ENCODE data around the gene SEBOX. TPM values are rescaled to one million over a fixed set of nuclear protein-coding genes. Genes with fewer than 3 reads are reported as not detected.

SEBOX gene
- total RNA-seq, 1 donor from 2014 or later = not detected

GRCh38 chr17:28318759-28319597 is 46.0 kb downstream of the SEBOX start, which contains the start of gene TMEM97:
Gene TMEM97 (plus strand): TSS chr17:28319200. CDS start chr17:28319240, 40 bp downstream.
- Mint-ChIP-seq H3K27ac (peak within 1 kb of the TSS; percentile 93), H3K36me3 (ENCODE audit: insufficient read depth) (peaks cover 3% of the 10 kb centered on the region), H3K4me1 (ENCODE audit: low read depth) (peaks cover 40% of the 10 kb centered on the region), H3K27me3 (peaks cover 18% of the 10 kb centered on the region), H3K9me3 (ENCODE audit: low read depth) (no peaks in the 10 kb centered on the region), H3K4me3 (ENCODE audit: low read depth) (peak within 1 kb of the TSS; percentile 79)
- DNase-seq (ENCODE audit: low spot score, unreplicated experiment) = peak; percentile 89
- TF ChIP-seq CTCF (IDR thresholded peaks at IDR 0.05; ENCODE audit: unreplicated experiment) = no peak

GRCh38 chr17:28317966-28318758 is 46.8 kb downstream of the SEBOX start:
- Mint-ChIP-seq H3K27me3 (peaks cover 18% of the 10 kb centered on the region), H3K4me1 (ENCODE audit: low read depth) (peaks cover 39% of the 10 kb centered on the region), H3K36me3 (ENCODE audit: insufficient read depth) (peaks cover 3% of the 10 kb centered on the region), H3K9me3 (ENCODE audit: low read depth) (no peaks in the 10 kb centered on the region), H3K27ac (peak overlapping the region; percentile 93), H3K4me3 (ENCODE audit: low read depth) (peak overlapping the region; percentile 79)
- TF ChIP-seq CTCF (IDR thresholded peaks at IDR 0.05; ENCODE audit: unreplicated experiment) = no peak
- DNase-seq (ENCODE audit: low spot score, unreplicated experiment) = peak; percentile 20

- TF ChIP-seq CTCF (IDR thresholded peaks at IDR 0.05; ENCODE audit: unreplicated experiment) = no peak
- H3K4me3 Mint-ChIP-seq (ENCODE audit: low read depth) = peak overlapping the region; percentile 79
- peaks cover 35% of the 10 kb centered on the region for H3K4me1 Mint-ChIP-seq (ENCODE audit: low read depth)
- no peaks in the 10 kb centered on the region for H3K9me3 Mint-ChIP-seq (ENCODE audit: low read depth)
- H3K27ac Mint-ChIP-seq = peak overlapping the region; percentile 93
- peaks cover 18% of the 10 kb centered on the region for H3K27me3 Mint-ChIP-seq
- peaks cover 3% of the 10 kb centered on the region for H3K36me3 Mint-ChIP-seq (ENCODE audit: insufficient read depth)
- no peak for DNase-seq (ENCODE audit: low spot score, unreplicated experiment)
Measured at GRCh38 chr17:28317099-28317965, 47.7 kb downstream of the SEBOX start.

GRCh38 chr17:28315846-28316705 is 48.9 kb downstream of the SEBOX start:
- no peaks in the 10 kb centered on the region for H3K36me3 Mint-ChIP-seq (ENCODE audit: insufficient read depth)
- no peak overlapping the region for H3K4me3 Mint-ChIP-seq (ENCODE audit: low read depth)
- no peak overlapping the region for H3K27ac Mint-ChIP-seq
- TF ChIP-seq CTCF (IDR thresholded peaks at IDR 0.05; ENCODE audit: unreplicated experiment) = no peak
- no peaks in the 10 kb centered on the region for H3K9me3 Mint-ChIP-seq (ENCODE audit: low read depth)
- peaks cover 26% of the 10 kb centered on the region for H3K4me1 Mint-ChIP-seq (ENCODE audit: low read depth)
- DNase-seq (ENCODE audit: low spot score, unreplicated experiment) = no peak
- peaks cover 18% of the 10 kb centered on the region for H3K27me3 Mint-ChIP-seq

Data from progenitor cell of endocrine pancreas (in vitro differentiated cells).